ENCODE results near the gene LTV1. TPM values are rescaled to one million over a fixed set of nuclear protein-coding genes. Genes with fewer than 3 reads are reported as not detected.

LTV1 gene
- total and polyA plus RNA-seq, 9 of the 15 experiments (the other 6 are each of a cell fraction or from before 2014, with no cell fraction given): 57.9 to 162 (median 119) TPM

GRCh38 chr6:143878272-143878760, 35.2 kb downstream of the LTV1 start (continued):
- TF ChIP-seq CREB3L1 (IDR thresholded peaks at IDR 0.05; ENCODE audit: borderline replicate concordance, low read depth) (no peak), MEF2D (tag; conservative IDR thresholded peaks at IDR 0.05; ENCODE audit: low read depth) (no peak)

- POLR2A ChIA-PET: interaction anchor here (1.1 kb wide), 1 partner anchor 15 kb away, joined by 3 read pairs; no protein-coding TSS in a partner anchor
- H3K4me2 ChIP-seq (ENCODE audit: insufficient read depth, low read length): no peak overlapping the region
- no TSS peak for BruUV-seq (replicated peaks)
- no peak overlapping the region for H3K4me3 ChIP-seq
- intact Hi-C loops (cut with micrococcal nuclease) (no loop called here), in situ Hi-C loops (cut with MboI) (no loop called here)
- WGBS (ENCODE audit: insufficient coverage, low coverage, missing lambda C conversion rate): 5% methylated on average over 2 of the region's 2 CpGs
- CTCF ChIA-PET (ENCODE audit: low intra/inter-chr PET ratio): no interaction called here
- ATAC-seq (no peak), FAIRE-seq (no peak), DNase-seq (ENCODE audit: extremely low read depth in 1 of 4, low spot score in 3 of 4) (no peak)
- no peak overlapping the region for H2AFZ ChIP-seq (ENCODE audit: low read depth, low read length)
- H3K27me3 ChIP-seq (ENCODE audit: control insufficient read depth in 2 of 2, insufficient read depth in 2 of 2, low read length in 2 of 2): no peaks in the 10 kb centered on the region
- no peaks in the 10 kb centered on the region for H3K36me3 ChIP-seq (ENCODE audit: control insufficient read depth, insufficient read depth, low read length)
- no peaks in the 10 kb centered on the region for H3K9me1 ChIP-seq (ENCODE audit: control insufficient read depth, insufficient read depth, low read length)
- no peaks in the 10 kb centered on the region for H3K79me2 ChIP-seq (ENCODE audit: control insufficient read depth, insufficient read depth, low read length)
- H4K20me1 ChIP-seq (replicated peaks; ENCODE audit: control insufficient read depth, insufficient read depth, low read length): no peaks in the 10 kb centered on the region
- H3K4me1 ChIP-seq (replicated peaks in 1 of 2; ENCODE audit: control insufficient read depth in 2 of 2, insufficient read depth in 2 of 2, low read length in 2 of 2): no peaks in the 10 kb centered on the region
- peaks cover 4% of the 10 kb centered on the region; the same call in 1 of the 2 replicates for H3K9me3 ChIP-seq (replicated peaks; ENCODE audit: control insufficient read depth, insufficient read depth, low read depth, low read length)
- no peak overlapping the region for H3K27ac ChIP-seq (ENCODE audit: extremely low read depth, low read depth, low read length)
- no peak overlapping the region for H3K9ac ChIP-seq (ENCODE audit: insufficient read depth in 1 of 2, low read depth in 2 of 2, low read length in 2 of 2)
- TF ChIP-seq ZNF121 (CRISPR knock-in tag; conservative IDR thresholded peaks at IDR 0.05): no peak
- no peak for TF ChIP-seq ZBTB34 (CRISPR knock-in tag; IDR thresholded peaks at IDR 0.05)
- no peak for TF ChIP-seq ZNF217 (CRISPR knock-in tag; IDR thresholded peaks at IDR 0.05)
- no peak for TF ChIP-seq VEZF1 (CRISPR knock-in tag; IDR thresholded peaks at IDR 0.05)
These were observed 37.3 kb downstream of the LTV1 start for GRCh38 chr6:143880412-143880811.
